T-helper 17 cell (primary cell): ENCODE measurements around the gene FAM111A. TPM values are rescaled to one million over a fixed set of nuclear protein-coding genes. Genes with fewer than 3 reads are reported as not detected.

Source experiments
- total RNA-seq, 4 donors: library from RNA in 2 of 4; stranded (reverse) in 2 of 4; gene quantifications; one replicate each; pipeline ENCODE4 v1.2.3 and lab custom pipeline; 2022 to 2026

Gene FAM111A
- total RNA-seq, 2 donors from 2014 or later, result 60.5 to 63.6 TPM

Other genes with a start within 250 kb of the FAM111A start
- not detected for gene GLYATL1, start 203.4 kb upstream of the FAM111A start, total RNA-seq
- not detected for gene GLYATL1B, start 56.5 kb upstream of the FAM111A start, total RNA-seq
- 1 to 10 TPM; 1.4 to 2.0 TPM for gene FAM111B, start 35.6 kb upstream of the FAM111A start, total RNA-seq
- 1 to 10 TPM; 1.1 to 1.4 TPM for gene DTX4, start 29.3 kb downstream of the FAM111A start, total RNA-seq
- gene MPEG1, start 70.1 kb downstream of the FAM111A start, total RNA-seq, result 10 to 100 TPM in 1 of 2 donors, 1 to 10 TPM in 1; 5.4 to 12.0 TPM
- not detected for gene OR5AN1, start 216.0 kb downstream of the FAM111A start, total RNA-seq